ENCODE results near the gene CALHM4.

CALHM4 gene

DNA sequence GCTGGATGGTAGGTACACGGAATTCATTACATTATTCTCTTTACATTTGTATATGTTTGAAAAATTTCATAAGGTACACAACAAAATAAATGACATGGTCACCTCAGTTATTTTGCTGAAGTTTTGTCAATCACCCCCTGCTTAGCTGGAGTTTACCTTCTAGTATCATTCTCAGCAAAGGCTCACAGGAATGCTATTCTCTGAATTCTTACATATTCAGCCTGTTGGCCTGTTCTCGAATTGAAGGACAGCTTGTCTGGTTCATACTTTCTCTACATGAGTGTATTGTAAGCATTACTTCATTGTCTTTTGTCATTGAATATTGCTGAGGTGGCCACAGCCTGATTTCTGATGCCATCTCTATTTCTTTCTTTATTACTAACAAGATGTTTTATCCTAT lies 29.3 kb upstream of the CALHM4 start:
- Histone ChIP-seq H3K36me3 (ENCODE audit: control insufficient read depth, insufficient read depth, low read length) (no peaks in the 10 kb centered on the region), H3K9me3 (ENCODE audit: control insufficient read depth, insufficient read depth, low read depth, low read length) (no peaks in the 10 kb centered on the region), H3K4me1 (ENCODE audit: control insufficient read depth, insufficient read depth, low read length) (peaks cover 26% of the 10 kb centered on the region), H3K4me3 (ENCODE audit: low read depth, low read length) (no peak overlapping the region), H3K27ac (ENCODE audit: low read depth, low read length) (no peak overlapping the region), H3K9ac (ENCODE audit: low read length) (no peak overlapping the region), H3K27me3 (ENCODE audit: control insufficient read depth, insufficient read depth, low read length) (no peaks in the 10 kb centered on the region)

DNA sequence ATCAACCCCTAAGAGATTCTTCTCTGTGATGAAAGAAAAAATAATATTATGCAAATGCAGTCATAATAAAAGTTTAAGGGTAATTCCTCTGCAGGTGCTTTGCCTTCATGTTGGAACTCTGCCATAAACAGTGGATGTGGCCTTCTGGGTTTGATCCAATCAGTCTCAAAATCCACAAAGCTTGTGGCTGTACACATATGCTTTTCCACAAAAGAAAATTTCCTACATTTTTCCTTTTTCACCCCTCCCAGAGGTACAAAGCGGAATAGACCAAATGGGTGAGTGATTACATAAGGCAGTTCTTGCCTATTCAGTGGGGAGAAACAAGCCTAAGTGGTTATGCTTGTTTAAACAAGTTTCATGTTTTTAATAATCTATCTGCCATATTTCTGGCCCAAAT lies 25.4 kb upstream of the CALHM4 start:
- no peak overlapping the region for H3K27ac ChIP-seq (ENCODE audit: low read depth, low read length)
- no peaks in the 10 kb centered on the region for H3K36me3 ChIP-seq (ENCODE audit: control insufficient read depth, insufficient read depth, low read length)
- H3K27me3 ChIP-seq (ENCODE audit: control insufficient read depth, insufficient read depth, low read length) = no peaks in the 10 kb centered on the region
- no peak overlapping the region for H3K9ac ChIP-seq (ENCODE audit: low read length)
- peaks cover 44% of the 10 kb centered on the region for H3K4me1 ChIP-seq (ENCODE audit: control insufficient read depth, insufficient read depth, low read length)
- H3K4me3 ChIP-seq (ENCODE audit: low read depth, low read length) = no peak overlapping the region
- no peaks in the 10 kb centered on the region for H3K9me3 ChIP-seq (ENCODE audit: control insufficient read depth, insufficient read depth, low read depth, low read length)

DNA sequence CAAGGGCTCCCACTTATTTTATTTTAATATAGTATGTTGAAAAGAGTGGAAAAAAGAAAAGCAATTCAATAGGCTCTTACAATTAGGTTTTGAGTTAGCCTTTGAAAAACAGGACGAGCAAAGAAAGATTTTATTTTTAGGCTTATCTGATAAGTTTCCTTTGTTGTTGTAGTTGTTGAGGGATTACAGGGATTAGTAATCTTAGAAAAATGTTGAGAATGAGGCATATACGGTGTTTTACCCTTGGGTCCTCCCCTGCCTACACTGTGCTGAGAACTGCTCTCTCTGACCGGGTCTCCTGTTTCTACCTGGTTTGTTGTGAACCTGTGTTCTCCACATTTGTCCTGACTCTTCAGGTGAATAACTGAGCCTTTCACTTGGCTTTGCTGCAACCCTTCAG lies 24.8 kb upstream of the CALHM4 start:
- Histone ChIP-seq H3K9ac (ENCODE audit: low read length) (no peak overlapping the region), H3K4me1 (ENCODE audit: control insufficient read depth, insufficient read depth, low read length) (peaks cover 45% of the 10 kb centered on the region)

GRCh38 chr6:116529466-116530290 lies 23.9 kb upstream of the CALHM4 start:
- H3K9ac ChIP-seq (ENCODE audit: low read length) = no peak overlapping the region
- H3K27ac ChIP-seq (ENCODE audit: low read depth, low read length) = no peak overlapping the region; the same call in 1 of the 2 replicates
- no peaks in the 10 kb centered on the region for H3K27me3 ChIP-seq (ENCODE audit: control insufficient read depth, insufficient read depth, low read length)
- H3K4me1 ChIP-seq (ENCODE audit: control insufficient read depth, insufficient read depth, low read length) = peaks cover 40% of the 10 kb centered on the region
- no peaks in the 10 kb centered on the region for H3K36me3 ChIP-seq (ENCODE audit: control insufficient read depth, insufficient read depth, low read length)
- no peaks in the 10 kb centered on the region for H3K9me3 ChIP-seq (ENCODE audit: control insufficient read depth, insufficient read depth, low read depth, low read length)
- no peak overlapping the region for H3K4me3 ChIP-seq (ENCODE audit: low read depth, low read length)

More for the DNA sequence above, 24.8 kb upstream of the CALHM4 start:
- Histone ChIP-seq H3K4me3 (ENCODE audit: low read depth, low read length) (no peak overlapping the region), H3K27me3 (ENCODE audit: control insufficient read depth, insufficient read depth, low read length) (no peaks in the 10 kb centered on the region), H3K9me3 (ENCODE audit: control insufficient read depth, insufficient read depth, low read depth, low read length) (no peaks in the 10 kb centered on the region), H3K36me3 (ENCODE audit: control insufficient read depth, insufficient read depth, low read length) (no peaks in the 10 kb centered on the region), H3K27ac (ENCODE audit: low read depth, low read length) (no peak overlapping the region; the same call in 1 of the 2 replicates)

DNA sequence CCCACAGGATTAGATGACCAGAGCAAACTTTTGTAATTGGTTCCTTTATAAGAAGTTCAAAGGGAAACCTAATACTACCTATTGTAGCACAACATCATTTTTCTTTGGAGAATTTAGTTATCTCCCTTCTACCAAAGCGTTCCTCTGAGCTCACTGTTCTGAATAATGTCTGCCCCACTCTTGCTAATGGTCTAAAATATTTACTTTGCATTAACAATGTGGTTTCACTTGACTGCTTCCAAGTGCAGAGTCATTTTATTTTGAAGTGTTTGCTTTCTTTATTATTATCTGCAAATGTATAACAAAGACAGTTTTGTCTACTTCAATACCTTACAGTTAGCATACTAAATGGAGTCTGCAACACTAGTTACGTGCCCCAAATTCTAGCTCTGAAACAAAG lies 23.1 kb upstream of the CALHM4 start:
- Histone ChIP-seq H3K9ac (ENCODE audit: low read length) (no peak overlapping the region), H3K27ac (ENCODE audit: low read depth, low read length) (no peak overlapping the region)

DNA sequence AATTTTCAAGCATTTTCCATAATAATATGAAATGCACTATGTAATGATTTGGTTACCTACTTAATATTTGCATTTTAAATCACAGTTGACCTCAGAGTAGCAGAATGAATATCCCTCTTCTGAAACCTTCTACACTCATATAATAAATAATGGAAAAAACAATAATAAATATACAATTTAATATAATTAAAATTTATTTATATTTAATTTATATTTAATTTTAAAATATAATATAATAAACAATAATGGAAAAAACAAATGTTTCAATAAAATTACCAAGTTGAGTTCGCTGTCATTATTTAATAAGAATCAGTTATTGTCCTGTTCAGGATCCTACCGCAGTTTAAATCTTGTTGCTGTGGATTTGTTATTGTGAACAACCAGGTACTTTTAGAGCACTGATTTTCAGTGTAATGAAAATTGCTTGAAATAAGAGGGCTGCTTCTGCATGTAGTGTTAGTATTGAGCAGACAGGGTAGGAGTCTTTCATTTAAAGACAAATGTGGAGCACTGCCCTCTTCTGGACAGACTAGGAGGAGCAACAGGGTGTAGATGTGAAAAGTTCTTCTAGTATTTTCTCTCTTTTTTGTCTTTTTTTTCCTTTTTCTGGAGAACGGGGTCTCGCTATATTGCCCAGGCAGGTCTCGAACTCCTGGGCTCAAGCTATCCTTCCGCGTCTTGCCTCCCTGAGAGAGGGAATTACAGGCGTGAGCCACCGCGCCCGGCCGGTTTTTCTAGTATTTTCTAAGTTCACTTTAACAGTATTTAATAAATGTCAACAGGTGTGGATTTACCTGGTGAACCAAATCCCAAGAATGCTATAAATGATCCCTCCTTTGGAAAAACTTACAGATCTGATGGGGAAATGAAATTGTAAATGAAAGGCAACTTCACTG lies 21.6 kb upstream of the CALHM4 start:
- H3K27ac ChIP-seq (ENCODE audit: low read depth, low read length) = no peak overlapping the region

More for the DNA sequence above, 23.1 kb upstream of the CALHM4 start:
- Histone ChIP-seq H3K4me1 (ENCODE audit: control insufficient read depth, insufficient read depth, low read length) (peaks cover 40% of the 10 kb centered on the region), H3K27me3 (ENCODE audit: control insufficient read depth, insufficient read depth, low read length) (no peaks in the 10 kb centered on the region), H3K4me3 (ENCODE audit: low read depth, low read length) (no peak overlapping the region), H3K36me3 (ENCODE audit: control insufficient read depth, insufficient read depth, low read length) (no peaks in the 10 kb centered on the region), H3K9me3 (ENCODE audit: control insufficient read depth, insufficient read depth, low read depth, low read length) (no peaks in the 10 kb centered on the region)

GRCh38 chr6:116533233-116533957 lies 20.2 kb upstream of the CALHM4 start:
- Histone ChIP-seq H3K27me3 (ENCODE audit: control insufficient read depth, insufficient read depth, low read length) (no peaks in the 10 kb centered on the region), H3K9ac (ENCODE audit: low read length) (no peak overlapping the region), H3K4me3 (ENCODE audit: low read depth, low read length) (no peak overlapping the region), H3K4me1 (ENCODE audit: control insufficient read depth, insufficient read depth, low read length) (peaks cover 40% of the 10 kb centered on the region), H3K27ac (ENCODE audit: low read depth, low read length) (no peak overlapping the region), H3K36me3 (ENCODE audit: control insufficient read depth, insufficient read depth, low read length) (no peaks in the 10 kb centered on the region), H3K9me3 (ENCODE audit: control insufficient read depth, insufficient read depth, low read depth, low read length) (no peaks in the 10 kb centered on the region)

More for the DNA sequence above, 21.6 kb upstream of the CALHM4 start:
- H3K9ac ChIP-seq (ENCODE audit: low read length) = no peak overlapping the region
- H3K36me3 ChIP-seq (ENCODE audit: control insufficient read depth, insufficient read depth, low read length) = no peaks in the 10 kb centered on the region
- no peaks in the 10 kb centered on the region for H3K9me3 ChIP-seq (ENCODE audit: control insufficient read depth, insufficient read depth, low read depth, low read length)
- H3K4me3 ChIP-seq (ENCODE audit: low read depth, low read length) = no peak overlapping the region
- peaks cover 43% of the 10 kb centered on the region for H3K4me1 ChIP-seq (ENCODE audit: control insufficient read depth, insufficient read depth, low read length)
- no peaks in the 10 kb centered on the region for H3K27me3 ChIP-seq (ENCODE audit: control insufficient read depth, insufficient read depth, low read length)

DNA sequence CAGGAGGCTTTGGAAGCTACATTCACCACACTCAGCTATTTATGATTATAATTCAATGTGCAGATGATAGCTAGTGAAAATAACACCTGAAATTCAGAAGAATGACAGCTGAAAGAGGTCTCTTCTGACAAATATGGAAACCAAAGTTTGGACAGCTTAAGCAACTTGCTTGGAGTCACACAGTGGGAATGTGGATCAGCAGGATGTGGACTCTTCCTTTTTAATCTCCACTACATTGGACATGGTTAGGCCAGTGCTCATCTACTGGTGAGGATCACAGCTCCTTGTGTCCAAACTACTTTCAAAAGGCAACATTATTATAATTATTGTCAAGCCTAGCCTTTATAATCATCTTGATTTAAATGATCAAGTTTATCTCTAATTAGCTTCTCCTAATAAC lies 18.4 kb upstream of the CALHM4 start:
- Histone ChIP-seq H3K9ac (ENCODE audit: low read length) (no peak overlapping the region), H3K4me3 (ENCODE audit: low read depth, low read length) (no peak overlapping the region), H3K27ac (ENCODE audit: low read depth, low read length) (no peak overlapping the region), H3K27me3 (ENCODE audit: control insufficient read depth, insufficient read depth, low read length) (no peaks in the 10 kb centered on the region), H3K36me3 (ENCODE audit: control insufficient read depth, insufficient read depth, low read length) (no peaks in the 10 kb centered on the region), H3K9me3 (ENCODE audit: control insufficient read depth, insufficient read depth, low read depth, low read length) (no peaks in the 10 kb centered on the region), H3K4me1 (ENCODE audit: control insufficient read depth, insufficient read depth, low read length) (peaks cover 23% of the 10 kb centered on the region)

GRCh38 chr6:116536216-116536621 lies 17.3 kb upstream of the CALHM4 start:
- Histone ChIP-seq H3K4me3 (ENCODE audit: low read depth, low read length) (no peak overlapping the region), H3K9ac (ENCODE audit: low read length) (no peak overlapping the region), H3K4me1 (ENCODE audit: control insufficient read depth, insufficient read depth, low read length) (peaks cover 14% of the 10 kb centered on the region), H3K27me3 (ENCODE audit: control insufficient read depth, insufficient read depth, low read length) (no peaks in the 10 kb centered on the region), H3K36me3 (ENCODE audit: control insufficient read depth, insufficient read depth, low read length) (no peaks in the 10 kb centered on the region), H3K9me3 (ENCODE audit: control insufficient read depth, insufficient read depth, low read depth, low read length) (no peaks in the 10 kb centered on the region), H3K27ac (ENCODE audit: low read depth, low read length) (no peak overlapping the region)

DNA sequence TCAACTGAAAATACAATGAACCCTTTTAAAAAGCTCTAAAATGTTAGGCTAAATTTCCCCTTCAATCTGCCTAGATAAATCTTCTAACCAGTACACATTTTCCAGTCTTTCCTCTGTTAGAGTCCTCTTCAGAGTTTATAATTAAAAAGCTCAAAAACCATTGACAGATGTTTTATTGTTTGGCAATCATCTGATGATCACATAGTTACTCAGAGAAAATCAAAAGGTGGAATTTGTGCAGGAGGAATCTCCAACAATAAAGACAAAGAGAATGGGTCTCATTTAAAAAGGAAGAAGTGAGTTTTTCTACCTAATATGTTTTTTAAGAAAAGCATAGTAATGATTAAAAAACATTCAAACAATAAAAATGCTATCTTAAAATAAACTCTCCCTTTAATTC lies 11.1 kb upstream of the CALHM4 start:
- no peaks in the 10 kb centered on the region for H3K27me3 ChIP-seq (ENCODE audit: control insufficient read depth, insufficient read depth, low read length)
- H3K9me3 ChIP-seq (ENCODE audit: control insufficient read depth, insufficient read depth, low read depth, low read length) = no peaks in the 10 kb centered on the region

More for the DNA sequence above, 11.1 kb upstream of the CALHM4 start:
- Histone ChIP-seq H3K27ac (ENCODE audit: low read depth, low read length) (no peak overlapping the region), H3K9ac (ENCODE audit: low read length) (no peak overlapping the region), H3K4me1 (ENCODE audit: control insufficient read depth, insufficient read depth, low read length) (no peaks in the 10 kb centered on the region), H3K4me3 (ENCODE audit: low read depth, low read length) (no peak overlapping the region), H3K36me3 (ENCODE audit: control insufficient read depth, insufficient read depth, low read length) (no peaks in the 10 kb centered on the region)

All from HUES6 (cell line).